Measurements from ENCODE around the gene HIC1.

The HIC1 gene

GRCh38 chr17:2094891-2095535, 40.1 kb downstream of the HIC1 start:
- FAIRE-seq: no peak

DNA sequence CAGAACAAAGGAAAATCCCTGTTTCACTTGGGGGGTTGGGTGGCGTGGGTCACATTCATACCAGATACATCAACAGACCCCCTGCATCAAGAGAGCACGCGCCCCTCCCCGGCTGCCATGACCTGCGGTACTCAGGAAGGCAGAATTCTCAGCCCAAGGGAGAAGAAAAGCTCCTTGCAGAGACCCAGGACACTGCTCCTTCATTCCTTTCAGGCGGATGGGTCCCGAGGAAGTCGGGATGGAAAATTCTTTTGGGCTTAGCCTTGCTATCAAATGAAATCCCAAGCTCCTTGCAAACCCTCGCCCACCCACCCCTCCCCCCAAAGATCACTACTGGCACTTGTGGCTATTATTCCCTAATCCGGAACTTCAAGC, 40.6 kb downstream of the HIC1 start:
- DNase-seq (ENCODE audit: insufficient read length, low spot score) (no peak), FAIRE-seq (no peak)

More at GRCh38 chr17:2094891-2095535, 40.1 kb downstream of the HIC1 start:
- no peak for DNase-seq (ENCODE audit: insufficient read length, low spot score)

DNA sequence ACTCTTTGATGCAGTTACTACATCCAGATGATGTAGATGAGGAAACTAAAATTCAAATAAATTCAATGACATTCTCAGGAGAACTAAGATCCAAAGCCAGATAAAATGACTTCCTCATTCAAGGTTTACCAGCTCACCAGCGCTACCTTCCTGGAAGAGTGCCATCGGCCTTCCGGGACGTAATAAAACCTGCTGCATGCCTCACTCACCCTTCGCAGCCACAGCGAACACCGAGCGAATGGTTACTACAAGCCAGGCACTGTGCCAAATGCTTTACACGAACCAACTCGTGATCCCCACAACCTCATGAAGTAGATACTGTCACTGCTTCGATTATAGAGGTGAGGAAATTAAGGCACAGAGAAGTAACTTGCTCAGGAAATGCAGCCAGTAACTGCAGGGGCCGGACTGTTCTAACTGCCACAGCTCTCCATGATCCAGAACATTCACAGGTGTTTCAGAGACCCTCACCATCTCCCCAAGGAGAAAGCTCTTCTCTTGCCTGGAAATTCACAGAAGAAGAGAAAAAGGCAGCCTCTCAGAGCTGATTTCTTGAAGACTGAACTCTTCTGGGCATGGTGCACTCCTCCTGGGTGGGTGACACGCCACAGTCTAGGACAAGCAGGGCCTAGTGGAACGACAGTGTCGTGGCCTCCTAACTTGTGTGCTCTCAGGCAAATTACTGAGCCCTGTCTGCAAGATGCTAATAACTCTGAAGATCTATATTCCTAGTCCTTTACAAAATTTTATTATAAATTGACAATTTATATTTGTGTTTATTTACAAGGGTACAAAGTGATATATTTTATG, 46.8 kb downstream of the HIC1 start:
- DNase-seq (ENCODE audit: insufficient read length, low spot score) (no peak), FAIRE-seq (peak; percentile 68)

- no peak for FAIRE-seq
- DNase-seq (ENCODE audit: insufficient read length, low spot score): no peak
These were observed 48.3 kb downstream of the HIC1 start for GRCh38 chr17:2102931-2103809.

GRCh38 chr17:2105663-2106062, 50.8 kb downstream of the HIC1 start:
- FAIRE-seq: no peak
- no peak for DNase-seq (ENCODE audit: insufficient read length, low spot score)

DNA sequence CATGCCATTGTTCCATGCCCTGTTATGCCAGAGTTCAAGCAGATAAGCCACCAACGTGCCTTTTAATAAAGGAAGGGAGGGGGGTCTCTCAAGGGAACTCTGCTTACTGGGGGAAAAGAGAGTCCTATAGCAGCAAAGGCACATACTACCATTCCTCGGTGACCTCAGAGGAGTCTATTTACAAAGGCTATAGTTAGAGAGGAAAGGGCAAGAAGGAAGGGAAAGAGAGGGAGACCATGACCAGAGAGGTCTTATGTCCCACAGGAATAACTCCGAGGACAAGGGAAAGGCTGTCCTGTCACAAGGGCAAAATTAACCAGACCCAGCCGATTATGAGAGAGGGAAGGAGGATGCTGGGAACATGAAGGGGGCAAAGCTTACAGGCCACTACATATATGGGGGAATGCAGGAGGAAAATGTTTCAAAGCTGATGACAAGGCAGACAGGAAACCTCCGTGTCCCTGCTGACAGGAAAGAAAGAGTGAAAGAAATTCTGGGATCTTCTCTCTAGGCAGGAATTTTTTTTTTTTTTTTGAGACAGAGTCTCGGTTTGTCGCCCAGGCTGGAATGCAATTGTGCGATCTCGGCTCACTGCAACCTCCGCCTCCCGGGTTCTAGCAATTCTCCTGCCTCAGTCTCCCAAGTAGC, 51.5 kb downstream of the HIC1 start:
- FAIRE-seq: no peak
- no peak for DNase-seq (ENCODE audit: insufficient read length, low spot score)

DNA sequence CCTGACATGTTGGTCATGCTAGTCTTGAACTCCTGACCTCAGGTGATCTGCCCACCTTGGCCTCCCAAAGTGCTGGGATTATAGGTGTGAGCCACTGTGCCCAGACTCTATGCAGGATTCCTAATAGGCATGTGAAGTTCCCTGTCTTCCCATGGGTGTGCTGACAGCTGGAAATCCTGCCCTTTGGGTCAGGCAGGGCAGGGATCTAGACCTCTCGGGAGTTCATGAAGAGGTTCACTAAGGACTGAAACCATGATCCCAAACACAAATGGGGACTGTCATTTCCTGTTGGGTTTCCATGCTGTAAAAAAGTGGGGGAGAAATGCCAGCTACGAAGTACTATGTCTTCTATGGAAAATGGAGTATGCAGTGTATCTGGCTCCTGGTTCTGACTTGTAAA, 52.1 kb downstream of the HIC1 start:
- FAIRE-seq (no peak), DNase-seq (ENCODE audit: insufficient read length, low spot score) (no peak)

DNA sequence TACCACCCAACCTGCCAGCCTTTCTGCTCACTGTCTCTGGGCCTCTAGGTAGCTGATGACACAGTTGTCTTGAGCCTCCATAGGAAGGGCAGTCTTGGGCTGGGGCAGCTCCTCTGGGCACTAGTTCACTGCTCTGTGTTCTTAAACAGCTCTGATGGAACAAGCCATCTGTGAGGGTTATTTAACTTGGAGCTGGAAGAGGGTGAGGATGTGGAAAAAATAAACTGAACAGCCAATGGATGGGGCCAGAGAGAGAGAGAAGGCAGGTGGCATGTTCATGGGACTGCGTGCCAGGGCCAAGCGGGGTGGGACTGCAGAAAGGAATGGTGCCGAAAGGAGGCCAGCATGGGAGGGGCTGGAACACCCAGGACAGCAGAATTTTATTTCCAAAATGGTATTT, 52.6 kb downstream of the HIC1 start:
- FAIRE-seq (no peak), DNase-seq (ENCODE audit: insufficient read length, low spot score) (no peak)

GRCh38 chr17:2108170-2108569, 53.3 kb downstream of the HIC1 start:
- DNase-seq (ENCODE audit: insufficient read length, low spot score): no peak
- FAIRE-seq: no peak

DNA sequence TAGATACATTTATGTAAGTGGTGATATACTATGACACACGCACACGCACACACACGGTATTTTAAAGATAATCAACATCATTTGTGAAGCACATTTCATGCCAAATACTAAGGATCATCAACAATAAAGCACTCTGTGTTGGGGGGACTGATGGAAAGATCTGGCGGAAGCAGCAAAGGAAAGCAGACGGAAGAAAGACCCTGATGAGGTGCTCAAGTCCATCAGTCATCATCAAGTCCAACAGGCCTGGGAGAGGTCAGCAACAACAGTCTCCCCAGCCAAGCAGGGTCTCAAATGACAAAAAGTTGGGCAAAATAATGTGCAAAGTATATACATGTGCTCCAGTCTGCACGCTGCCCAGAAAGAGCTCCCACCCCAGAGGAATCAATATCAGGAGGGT, 55.5 kb downstream of the HIC1 start:
- no peak for FAIRE-seq
- no peak for DNase-seq (ENCODE audit: insufficient read length, low spot score)

DNA sequence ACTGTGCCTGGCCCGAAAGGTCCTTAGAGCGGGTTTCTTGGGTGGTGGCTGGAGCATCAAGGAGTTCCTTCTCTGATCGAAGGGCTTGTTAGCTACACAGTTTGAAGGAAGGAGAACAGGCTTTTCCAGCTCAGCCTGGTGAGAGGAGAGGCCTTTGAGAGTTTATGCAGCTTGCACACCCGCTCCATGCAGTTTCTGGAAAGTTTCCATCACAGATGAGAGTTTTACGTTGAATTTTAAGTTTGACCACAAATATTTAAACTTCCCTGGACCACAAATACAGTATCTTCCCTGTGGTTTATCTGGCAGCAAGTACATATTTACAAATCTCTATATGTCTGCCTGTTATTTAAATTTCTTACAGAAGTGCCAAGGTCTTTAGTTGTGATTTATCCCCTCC, 56.8 kb downstream of the HIC1 start:
- FAIRE-seq (no peak), DNase-seq (ENCODE audit: insufficient read length, low spot score) (no peak)
